Trophoblast cell (in vitro differentiated cells and primary cell): ENCODE measurements around the gene IGF1.

ENCODE experiments used
- DNase-seq, 2 donors: peaks; one replicate each; pipeline ENCODE4 v3.0.0-alpha.2; 2016
- H2AFZ ChIP-seq: 2 replicates; pipeline ENCODE4 v1.6.1; 2013; ENCODE audit warnings: low read length, moderate library complexity, mild to moderate bottlenecking; ENCODE audit not compliant: insufficient read depth, poor library complexity
- H2AK5ac ChIP-seq: 2 replicates; pipeline ENCODE4 v1.6.1; 2013; ENCODE audit warnings: mild to moderate bottlenecking, low read length
- H2BK120ac ChIP-seq: 2 replicates; pipeline ENCODE4 v1.6.1; 2013; ENCODE audit warnings: low read length, mild to moderate bottlenecking, moderate library complexity; ENCODE audit not compliant: insufficient read depth, poor library complexity
- H2BK12ac ChIP-seq: 2 replicates; pipeline ENCODE4 v1.6.1; 2013; ENCODE audit warnings: mild to moderate bottlenecking, low read length, moderate library complexity
- H2BK5ac ChIP-seq: 2 replicates; pipeline ENCODE4 v1.6.1; 2013; ENCODE audit warnings: low read length, low read depth, moderate library complexity, mild to moderate bottlenecking; ENCODE audit not compliant: poor library complexity
- H3K14ac ChIP-seq: 2 replicates; pipeline ENCODE4 v1.6.1; 2013; ENCODE audit warnings: mild to moderate bottlenecking, low read length
- H3K18ac ChIP-seq: 2 replicates; pipeline ENCODE4 v1.6.1; 2013; ENCODE audit warnings: mild to moderate bottlenecking, low read length
- H3K23ac ChIP-seq: 2 replicates; pipeline ENCODE4 v1.6.1; 2013; ENCODE audit warnings: low read length
- H3K27ac ChIP-seq: 2 replicates; pipeline ENCODE4 v1.5.1; 2013; ENCODE audit warnings: low read depth, mild to moderate bottlenecking, inconsistent platforms, low read length, moderate library complexity
- H3K27me3 ChIP-seq: 2 replicates; pipeline ENCODE4 v1.6.1; 2013; ENCODE audit warnings: inconsistent platforms, mild to moderate bottlenecking, low read length, moderate library complexity; ENCODE audit not compliant: insufficient read depth
- H3K36me3 ChIP-seq, 2 experiments: 1 replicate in 1 of 2; 2 replicates in 1 of 2; pipeline ENCODE4 v1.6.1; 2013; ENCODE audit warnings: low read length in 2 of 2, mild to moderate bottlenecking in 2 of 2, moderate library complexity in 1 of 2; ENCODE audit not compliant: insufficient read depth in 2 of 2, control insufficient read depth in 1 of 2
- H3K4ac ChIP-seq: 2 replicates; pipeline ENCODE4 v1.6.1; 2013; ENCODE audit warnings: low read depth, mild to moderate bottlenecking, low read length, moderate library complexity
- H3K4me1 ChIP-seq, 2 experiments: 1 replicate in 1 of 2; 2 replicates in 1 of 2; pipeline ENCODE4 v1.6.1; 2013; ENCODE audit warnings: low read length in 2 of 2, mild to moderate bottlenecking in 2 of 2, moderate library complexity in 1 of 2; ENCODE audit not compliant: insufficient read depth in 2 of 2, control insufficient read depth in 1 of 2
- H3K4me2 ChIP-seq: 2 replicates; pipeline ENCODE4 v1.6.1; 2013; ENCODE audit warnings: inconsistent platforms, mild to moderate bottlenecking, low read length, moderate library complexity
- H3K4me3 ChIP-seq: 2 replicates; pipeline ENCODE4 v1.5.1; 2013; ENCODE audit warnings: mild to moderate bottlenecking, low read depth, low read length, inconsistent platforms
- H3K79me1 ChIP-seq: one replicate; pipeline ENCODE4 v1.6.1; 2013; ENCODE audit warnings: low read length
- H3K79me2 ChIP-seq: 2 replicates; pipeline ENCODE4 v1.6.1; 2013; ENCODE audit warnings: low read length, mild to moderate bottlenecking; ENCODE audit not compliant: control insufficient read depth, insufficient read depth, poor library complexity
- H3K9ac ChIP-seq: 2 replicates; pipeline ENCODE4 v1.6.1; 2013; ENCODE audit warnings: mild to moderate bottlenecking, low read length
- H3K9me3 ChIP-seq: 2 replicates; pipeline ENCODE4 v1.6.1; 2013; ENCODE audit warnings: low read depth, mild to moderate bottlenecking, control low read depth, inconsistent platforms, low read length; ENCODE audit not compliant: insufficient read depth
- H4K12ac ChIP-seq: 2 replicates; pipeline ENCODE4 v1.6.1; 2013; ENCODE audit warnings: low read depth, mild to moderate bottlenecking, low read length, moderate library complexity
- H4K8ac ChIP-seq: 2 replicates; pipeline ENCODE4 v1.6.1; 2013; ENCODE audit warnings: low read depth, mild to moderate bottlenecking, low read length, moderate library complexity
- H4K91ac ChIP-seq: one replicate; pipeline ENCODE4 v1.6.1; 2013; ENCODE audit warnings: low read depth, mild to moderate bottlenecking, low read length, moderate library complexity
- WGBS: extraction: QIAGEN DNeasy Blood & Tissue Kit; methylation state at CpG from one replicate; pipeline ENCODE4 v1.1.7; 2013; ENCODE audit warnings: missing lambda C conversion rate; ENCODE audit not compliant: insufficient read length, insufficient coverage; ENCODE audit errors: extremely low coverage; 5-methylcytosine and 5-hydroxymethylcytosine counted together

Gene IGF1

DNA sequence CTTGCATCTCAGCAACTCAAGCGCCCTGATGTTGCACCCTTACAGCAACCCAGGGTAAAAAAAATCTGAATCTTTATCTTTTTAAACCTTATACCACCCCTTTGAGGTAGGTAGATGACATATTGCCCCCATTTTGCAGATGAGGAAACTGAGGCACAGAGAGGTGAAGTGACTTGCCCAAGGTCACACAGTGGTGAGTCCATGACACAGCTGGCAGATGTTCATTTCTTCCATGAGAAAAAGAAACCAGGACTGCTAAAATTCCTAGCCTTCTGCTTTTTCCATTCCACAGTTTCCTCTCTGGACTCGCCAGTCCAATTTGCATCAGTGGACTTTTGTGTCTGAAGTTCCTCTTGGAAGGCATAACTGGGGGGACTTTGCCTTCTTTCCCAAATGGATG lies 79.3 kb downstream of the IGF1 start:
- H4K8ac ChIP-seq = no peak overlapping the region
- WGBS = no CpG with 5 or more reads among the region's 2 CpGs
- H3K27me3 ChIP-seq = no peaks in the 10 kb centered on the region
- no peaks in the 10 kb centered on the region for H3K79me1 ChIP-seq
- H3K9ac ChIP-seq = no peak overlapping the region
- H3K9me3 ChIP-seq = no peaks in the 10 kb centered on the region
- no peak overlapping the region for H3K27ac ChIP-seq
- no peak overlapping the region for H3K4me2 ChIP-seq
- no peak overlapping the region for H4K12ac ChIP-seq
- no peaks in the 10 kb centered on the region for H3K36me3 ChIP-seq
- H3K4me1 ChIP-seq = no peaks in the 10 kb centered on the region
- H2BK5ac ChIP-seq = no peak overlapping the region
- no peak overlapping the region for H2AFZ ChIP-seq
- no peak overlapping the region for H2BK12ac ChIP-seq
- peak in 1 of 2 donors; percentile 19 for DNase-seq
- no peak overlapping the region for H3K4ac ChIP-seq
- no peak overlapping the region for H2BK120ac ChIP-seq
- no peak overlapping the region for H3K14ac ChIP-seq
- no peak overlapping the region for H3K18ac ChIP-seq
- no peak overlapping the region for H2AK5ac ChIP-seq
- no peak overlapping the region for H3K23ac ChIP-seq
- no peaks in the 10 kb centered on the region for H3K79me2 ChIP-seq
- no peak overlapping the region for H3K4me3 ChIP-seq
- no peak overlapping the region for H4K91ac ChIP-seq

GRCh38 chr12:102399653-102400052 lies 80.7 kb downstream of the IGF1 start:
- Histone ChIP-seq H3K9me3 (no peaks in the 10 kb centered on the region), H2BK12ac (no peak overlapping the region), H3K14ac (no peak overlapping the region), H3K79me2 (no peaks in the 10 kb centered on the region), H3K4ac (no peak overlapping the region), H3K27ac (no peak overlapping the region), H3K27me3 (no peaks in the 10 kb centered on the region), H3K9ac (no peak overlapping the region), H3K4me2 (no peak overlapping the region), H2BK120ac (no peak overlapping the region), H4K12ac (no peak overlapping the region), H3K23ac (no peak overlapping the region), H2AK5ac (no peak overlapping the region), H4K8ac (no peak overlapping the region), H3K18ac (no peak overlapping the region), H3K36me3 (no peaks in the 10 kb centered on the region), H4K91ac (no peak overlapping the region), H3K79me1 (no peaks in the 10 kb centered on the region), H2AFZ (no peak overlapping the region), H2BK5ac (no peak overlapping the region), H3K4me3 (no peak overlapping the region), H3K4me1 (no peaks in the 10 kb centered on the region)
- no peak for DNase-seq
- WGBS = no CpG with 5 or more reads among the region's 1 CpG

DNA sequence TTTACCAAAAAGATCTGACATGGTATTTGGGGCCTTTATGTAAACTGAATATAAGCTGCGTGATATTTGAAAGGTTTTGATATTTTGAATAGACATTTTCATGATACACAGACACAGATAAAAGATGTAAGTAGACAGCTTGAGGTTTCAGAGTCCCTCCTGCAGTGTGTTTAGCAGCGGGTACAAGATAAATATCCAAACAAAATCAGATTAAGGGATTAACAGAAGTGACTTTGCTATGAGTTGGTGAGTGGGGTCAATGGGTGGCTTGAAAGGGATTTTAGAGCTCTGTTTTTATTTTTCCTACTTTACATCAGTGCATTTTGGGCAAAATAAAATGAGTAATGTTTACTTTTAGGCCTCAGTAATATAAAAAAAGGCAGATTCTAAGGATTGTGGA lies 84.1 kb downstream of the IGF1 start:
- H3K18ac ChIP-seq = no peak overlapping the region
- no peak overlapping the region for H3K27ac ChIP-seq
- H2BK120ac ChIP-seq = no peak overlapping the region
- H3K79me2 ChIP-seq = no peaks in the 10 kb centered on the region
- H4K8ac ChIP-seq = no peak overlapping the region
- no peaks in the 10 kb centered on the region for H3K9me3 ChIP-seq
- no peak for DNase-seq
- no peak overlapping the region for H2BK5ac ChIP-seq
- H3K23ac ChIP-seq = no peak overlapping the region
- no peak overlapping the region for H3K4ac ChIP-seq
- no peaks in the 10 kb centered on the region for H3K27me3 ChIP-seq
- H2AK5ac ChIP-seq = no peak overlapping the region
- no peak overlapping the region for H3K4me2 ChIP-seq
- H2AFZ ChIP-seq = no peak overlapping the region
- no peaks in the 10 kb centered on the region for H3K4me1 ChIP-seq
- no peak overlapping the region for H3K9ac ChIP-seq
- WGBS = no CpG with 5 or more reads among the region's 2 CpGs
- H4K12ac ChIP-seq = no peak overlapping the region
- H2BK12ac ChIP-seq = no peak overlapping the region
- no peaks in the 10 kb centered on the region for H3K36me3 ChIP-seq
- no peak overlapping the region for H3K4me3 ChIP-seq
- no peaks in the 10 kb centered on the region for H3K79me1 ChIP-seq
- H4K91ac ChIP-seq = no peak overlapping the region
- no peak overlapping the region for H3K14ac ChIP-seq

DNA sequence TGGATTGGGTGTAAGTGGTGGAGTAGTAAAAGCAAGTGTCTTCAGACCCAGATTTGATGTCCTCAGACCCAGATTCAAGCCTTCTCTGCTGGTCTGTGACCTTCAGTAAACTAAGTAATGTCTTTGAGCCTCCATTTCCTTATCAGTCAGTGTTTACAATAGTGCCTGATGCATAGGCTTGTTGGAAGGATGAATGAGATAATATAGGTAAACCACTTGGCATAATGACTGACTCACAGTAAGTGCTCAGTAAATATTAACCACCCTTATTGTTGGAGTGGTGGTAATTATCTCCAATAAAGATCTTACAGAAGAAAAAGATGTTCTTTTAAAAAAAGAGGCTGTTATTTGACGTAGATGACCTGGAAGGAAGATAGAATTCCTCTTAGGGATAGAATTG lies 86.2 kb downstream of the IGF1 start:
- H4K91ac ChIP-seq = no peak overlapping the region
- no peaks in the 10 kb centered on the region for H3K36me3 ChIP-seq
- no peak overlapping the region for H3K4ac ChIP-seq
- no peak for DNase-seq
- no peak overlapping the region for H2BK120ac ChIP-seq
- H3K23ac ChIP-seq = no peak overlapping the region
- H3K79me2 ChIP-seq = no peaks in the 10 kb centered on the region
- no peak overlapping the region for H4K12ac ChIP-seq
- no peak overlapping the region for H2BK12ac ChIP-seq
- H3K27ac ChIP-seq = no peak overlapping the region
- H2AK5ac ChIP-seq = no peak overlapping the region
- H3K4me2 ChIP-seq = no peak overlapping the region
- no peak overlapping the region for H3K4me3 ChIP-seq
- no peaks in the 10 kb centered on the region for H3K9me3 ChIP-seq
- no peak overlapping the region for H4K8ac ChIP-seq
- WGBS = no CpG with 5 or more reads among the region's 1 CpG
- H2AFZ ChIP-seq = no peak overlapping the region
- no peak overlapping the region for H3K9ac ChIP-seq
- no peak overlapping the region for H3K14ac ChIP-seq
- H3K4me1 ChIP-seq = no peaks in the 10 kb centered on the region
- no peaks in the 10 kb centered on the region for H3K27me3 ChIP-seq
- no peak overlapping the region for H3K18ac ChIP-seq
- H2BK5ac ChIP-seq = no peak overlapping the region
- H3K79me1 ChIP-seq = no peaks in the 10 kb centered on the region
